Astrocyte (in vitro differentiated cells and primary cell): Measurements from ENCODE around the gene ITPKB. TPM values are rescaled to one million over a fixed set of nuclear protein-coding genes. Genes with fewer than 3 reads are reported as not detected.

Source experiments
- DNase-seq: peaks from one replicate; pipeline ENCODE4 v3.0.0-alpha.2; 2010; ENCODE audit warnings: low read depth
- FAIRE-seq: peaks from 2 replicates; lab custom pipeline; 2011; peaks lifted over from hg19 to GRCh38; lab: Jason Lieb, UNC
- H2AFZ ChIP-seq: 2 replicates; pipeline ENCODE4 v1.6.0; 2012; ENCODE audit warnings: low read depth, low read length, inconsistent platforms
- H3K27ac ChIP-seq: 2 replicates; pipeline ENCODE4 v1.5.1; 2011; ENCODE audit warnings: low read depth, low read length, inconsistent platforms
- H3K27me3 ChIP-seq: 2 replicates; pipeline ENCODE4 v1.6.0; 2011; ENCODE audit warnings: low read length, inconsistent platforms; ENCODE audit not compliant: insufficient read depth
- H3K36me3 ChIP-seq: 2 replicates; pipeline ENCODE4 v1.5.1; 2011; ENCODE audit warnings: low read length, inconsistent platforms; ENCODE audit not compliant: insufficient read depth
- H3K4me1 ChIP-seq: 2 replicates; pipeline ENCODE4 v1.5.1; 2011; ENCODE audit warnings: low read length, inconsistent platforms; ENCODE audit not compliant: insufficient read depth
- H3K4me2 ChIP-seq: 2 replicates; pipeline ENCODE4 v1.6.0; 2012; ENCODE audit warnings: low read length, inconsistent platforms
- H3K4me3 ChIP-seq: 2 replicates; pipeline ENCODE4 v1.5.1; 2011; ENCODE audit warnings: low read depth, mild to moderate bottlenecking, low read length, inconsistent platforms; ENCODE audit not compliant: insufficient read depth
- H3K79me2 ChIP-seq: 2 replicates; pipeline ENCODE4 v1.6.0; 2012; ENCODE audit warnings: mild to moderate bottlenecking, low read length, inconsistent platforms; ENCODE audit not compliant: insufficient read depth
- H3K9ac ChIP-seq: 2 replicates; pipeline ENCODE4 v1.6.0; 2012; ENCODE audit warnings: mild to moderate bottlenecking, low read length, inconsistent platforms
- H3K9me3 ChIP-seq: 2 replicates; pipeline ENCODE4 v1.5.1; 2012; ENCODE audit warnings: low read depth, mild to moderate bottlenecking, low read length, inconsistent platforms; ENCODE audit not compliant: insufficient read depth
- H4K20me1 ChIP-seq: 2 replicates; pipeline ENCODE4 v1.6.0; 2012; ENCODE audit warnings: low read length, inconsistent platforms; ENCODE audit not compliant: insufficient read depth
- H3K27ac Mint-ChIP-seq: one replicate; pipeline ENCODE4 v1.8.0; 2021; ENCODE audit warnings: mild to moderate bottlenecking, mixed read lengths; ENCODE audit not compliant: unreplicated experiment
- H3K27me3 Mint-ChIP-seq: one replicate; pipeline ENCODE4 v1.8.0; 2021; ENCODE audit warnings: low read depth, mixed read lengths; ENCODE audit not compliant: unreplicated experiment
- H3K36me3 Mint-ChIP-seq: one replicate; pipeline ENCODE4 v1.8.0; 2021; ENCODE audit warnings: low read depth, mixed read lengths; ENCODE audit not compliant: unreplicated experiment
- H3K4me1 Mint-ChIP-seq: one replicate; pipeline ENCODE4 v1.8.0; 2021; ENCODE audit warnings: low read depth, mixed read lengths; ENCODE audit not compliant: unreplicated experiment
- H3K4me3 Mint-ChIP-seq: one replicate; pipeline ENCODE4 v1.8.0; 2021; ENCODE audit warnings: mild to moderate bottlenecking, moderate library complexity, mixed read lengths; ENCODE audit not compliant: unreplicated experiment
- H3K9me3 Mint-ChIP-seq: one replicate; pipeline ENCODE4 v1.8.0; 2021; ENCODE audit warnings: mild to moderate bottlenecking, mixed read lengths; ENCODE audit not compliant: unreplicated experiment
- EZH2 ChIP-seq: IDR thresholded peaks from 2 replicates; pipeline ENCODE4 v1.6.1; 2012; ENCODE audit warnings: mild to moderate bottlenecking, low read length, inconsistent platforms; ENCODE audit not compliant: insufficient read depth
- total RNA-seq: library from RNA; stranded (reverse); gene quantifications from 2 replicates; pipeline ENCODE4 v1.2.1, GENCODE V29; 2021
- TF ChIP-seq, protein P1 (sequence below): IDR thresholded peaks from 2 replicates; pipeline ENCODE4 v1.5.1; 2011; ENCODE audit warnings: low read depth, mild to moderate bottlenecking, inconsistent platforms, low read length, moderate library complexity; ENCODE audit not compliant: insufficient read depth

Gene ITPKB
- total RNA-seq, 1 donor from 2014 or later = 10.5 TPM

DNA sequence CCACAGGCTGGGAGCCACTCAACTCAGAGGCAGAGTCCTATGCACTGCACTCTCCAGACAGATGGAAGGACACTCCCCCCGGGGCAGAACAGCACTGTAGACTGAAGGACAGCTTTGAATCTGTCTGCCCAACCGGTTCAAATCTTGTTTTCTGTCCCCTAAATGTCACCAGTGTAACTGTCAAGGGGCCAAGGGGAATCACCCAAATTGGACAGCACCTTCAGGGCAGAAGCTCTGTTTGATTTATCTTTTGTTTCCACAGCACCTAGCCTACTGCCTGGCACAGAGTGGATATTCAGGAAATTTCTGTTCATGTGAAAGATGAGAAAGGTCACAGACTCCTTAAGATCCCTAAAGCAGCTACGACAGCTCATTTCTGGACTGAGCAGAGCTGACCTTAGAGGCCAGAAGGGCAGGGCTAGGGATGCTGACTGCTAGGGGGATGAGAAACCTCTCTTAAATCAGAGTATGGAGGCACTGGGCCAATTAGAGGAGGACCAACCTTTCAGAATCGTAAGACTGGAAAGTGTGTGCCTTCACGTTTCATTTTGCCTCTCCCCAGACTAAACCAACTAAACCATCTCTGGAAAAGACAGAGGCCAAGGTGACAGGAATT, 41.0 kb downstream of the ITPKB start:
- H3K4me1 ChIP-seq = peaks cover 21% of the 10 kb centered on the region
- Mint-ChIP-seq H3K36me3 (peaks cover 14% of the 10 kb centered on the region), H3K9me3 (no peaks in the 10 kb centered on the region), H3K4me1 (peaks cover 20% of the 10 kb centered on the region), H3K27me3 (no peaks in the 10 kb centered on the region), H3K27ac (no peak overlapping the region), H3K4me3 (no peak overlapping the region)
- H3K79me2 ChIP-seq = no peaks in the 10 kb centered on the region
- no peak overlapping the region for H3K9ac ChIP-seq
- H3K9me3 ChIP-seq = no peaks in the 10 kb centered on the region
- H2AFZ ChIP-seq = no peak overlapping the region
- H3K27me3 ChIP-seq = no peaks in the 10 kb centered on the region
- H4K20me1 ChIP-seq = no peaks in the 10 kb centered on the region
- no peak overlapping the region for H3K27ac ChIP-seq
- DNase-seq (no peak), FAIRE-seq (no peak)
- H3K4me2 ChIP-seq = no peak overlapping the region
- H3K36me3 ChIP-seq = no peaks in the 10 kb centered on the region
- TF ChIP-seq EZH2 = no peak
- TF ChIP-seq, protein P1, sequence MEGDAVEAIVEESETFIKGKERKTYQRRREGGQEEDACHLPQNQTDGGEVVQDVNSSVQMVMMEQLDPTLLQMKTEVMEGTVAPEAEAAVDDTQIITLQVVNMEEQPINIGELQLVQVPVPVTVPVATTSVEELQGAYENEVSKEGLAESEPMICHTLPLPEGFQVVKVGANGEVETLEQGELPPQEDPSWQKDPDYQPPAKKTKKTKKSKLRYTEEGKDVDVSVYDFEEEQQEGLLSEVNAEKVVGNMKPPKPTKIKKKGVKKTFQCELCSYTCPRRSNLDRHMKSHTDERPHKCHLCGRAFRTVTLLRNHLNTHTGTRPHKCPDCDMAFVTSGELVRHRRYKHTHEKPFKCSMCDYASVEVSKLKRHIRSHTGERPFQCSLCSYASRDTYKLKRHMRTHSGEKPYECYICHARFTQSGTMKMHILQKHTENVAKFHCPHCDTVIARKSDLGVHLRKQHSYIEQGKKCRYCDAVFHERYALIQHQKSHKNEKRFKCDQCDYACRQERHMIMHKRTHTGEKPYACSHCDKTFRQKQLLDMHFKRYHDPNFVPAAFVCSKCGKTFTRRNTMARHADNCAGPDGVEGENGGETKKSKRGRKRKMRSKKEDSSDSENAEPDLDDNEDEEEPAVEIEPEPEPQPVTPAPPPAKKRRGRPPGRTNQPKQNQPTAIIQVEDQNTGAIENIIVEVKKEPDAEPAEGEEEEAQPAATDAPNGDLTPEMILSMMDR = no peak
- H3K4me3 ChIP-seq = no peak overlapping the region

DNA sequence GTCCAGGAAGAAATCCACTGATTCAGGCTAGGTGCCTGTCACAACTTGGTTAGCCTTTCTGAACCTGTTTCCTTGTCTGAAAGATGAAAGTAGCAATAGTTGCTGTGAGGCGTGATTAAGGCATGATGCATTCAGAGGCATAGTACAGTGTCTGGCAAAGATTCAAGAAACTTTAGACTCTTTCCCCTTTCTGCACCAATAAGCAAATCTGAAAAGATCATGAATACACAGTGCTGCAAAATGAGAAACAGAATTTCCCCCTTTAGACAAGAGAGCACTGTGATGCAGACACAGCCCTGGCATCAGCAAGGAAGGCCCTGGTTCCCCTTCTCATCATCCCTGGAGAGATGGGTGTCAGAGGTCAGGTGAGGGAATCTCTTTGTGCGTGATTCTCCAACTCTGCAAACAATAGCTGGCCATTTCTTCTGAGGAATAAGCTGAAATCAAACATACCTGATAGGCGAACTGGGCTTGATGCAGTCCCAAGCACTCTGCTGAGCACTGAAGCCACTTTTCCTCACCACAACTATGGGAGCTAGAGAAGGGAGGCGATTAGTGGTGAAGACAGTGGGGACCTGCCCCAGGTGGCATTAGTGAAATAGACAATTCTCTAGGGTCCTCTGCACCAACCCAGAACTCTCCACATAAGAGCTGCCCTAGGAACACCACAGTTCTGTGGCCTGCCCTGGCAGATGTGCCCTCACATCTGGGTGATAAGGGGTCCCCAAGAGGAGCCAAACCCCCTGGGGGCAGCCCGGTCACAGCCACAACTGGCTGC, 41.7 kb downstream of the ITPKB start:
- Histone ChIP-seq H3K4me1 (peaks cover 14% of the 10 kb centered on the region), H3K9ac (no peak overlapping the region), H3K9me3 (no peaks in the 10 kb centered on the region), H4K20me1 (no peaks in the 10 kb centered on the region), H3K4me3 (no peak overlapping the region), H3K27ac (no peak overlapping the region), H3K27me3 (no peaks in the 10 kb centered on the region), H2AFZ (no peak overlapping the region), H3K36me3 (no peaks in the 10 kb centered on the region), H3K4me2 (peak overlapping the region; percentile 22), H3K79me2 (no peaks in the 10 kb centered on the region)
- TF ChIP-seq EZH2 = no peak
- TF ChIP-seq, protein P1 = no peak
- no peaks in the 10 kb centered on the region for H3K9me3 Mint-ChIP-seq
- H3K27ac Mint-ChIP-seq = no peak overlapping the region
- no peak overlapping the region for H3K4me3 Mint-ChIP-seq
- H3K27me3 Mint-ChIP-seq = peaks cover 2% of the 10 kb centered on the region
- DNase-seq (peak; percentile 77), FAIRE-seq (no peak)
- peaks cover 14% of the 10 kb centered on the region for H3K36me3 Mint-ChIP-seq
- H3K4me1 Mint-ChIP-seq = peaks cover 17% of the 10 kb centered on the region

- Histone ChIP-seq H3K4me3 (no peak overlapping the region), H3K9ac (no peak overlapping the region), H2AFZ (no peak overlapping the region), H4K20me1 (no peaks in the 10 kb centered on the region), H3K4me1 (peaks cover 11% of the 10 kb centered on the region), H3K36me3 (no peaks in the 10 kb centered on the region), H3K27me3 (no peaks in the 10 kb centered on the region), H3K4me2 (peak overlapping the region; percentile 22), H3K9me3 (no peaks in the 10 kb centered on the region), H3K27ac (no peak overlapping the region), H3K79me2 (no peaks in the 10 kb centered on the region)
- no peak overlapping the region for H3K4me3 Mint-ChIP-seq
- H3K36me3 Mint-ChIP-seq = peaks cover 11% of the 10 kb centered on the region
- DNase-seq (no peak), FAIRE-seq (no peak)
- H3K9me3 Mint-ChIP-seq = no peaks in the 10 kb centered on the region
- no peak overlapping the region for H3K27ac Mint-ChIP-seq
- peaks cover 13% of the 10 kb centered on the region for H3K4me1 Mint-ChIP-seq
- H3K27me3 Mint-ChIP-seq = peaks cover 2% of the 10 kb centered on the region
- TF ChIP-seq EZH2 = no peak
- TF ChIP-seq, protein P1 = no peak
Measured at GRCh38 chr1:226696547-226696946, 42.5 kb downstream of the ITPKB start.
